8988T (cell line): Measurements from ENCODE around the gene TSFM.
"Not testable (repeated sequence)": the region's sequence is repeated elsewhere in the genome, so short reads cannot be mapped to it uniquely, and the experiment has no call there.

Source experiments
- DNase-seq: peaks from one replicate; pipeline ENCODE4 v3.0.0; 2011

The TSFM gene

GRCh38 chr12:57765003-57765697 lies 17.4 kb upstream of the TSFM start:
- no peak for DNase-seq

- DNase-seq, result no peak
These were observed 16.7 kb upstream of the TSFM start for GRCh38 chr12:57765698-57766463.

- DNase-seq, result no peak
These were observed 15.9 kb upstream of the TSFM start, which contains the start of gene CYP27B1 for GRCh38 chr12:57766464-57767304. Gene CYP27B1, minus strand, starts transcription at chr12:57767078. Its CDS starts 37 bp downstream, at chr12:57767041.

DNA sequence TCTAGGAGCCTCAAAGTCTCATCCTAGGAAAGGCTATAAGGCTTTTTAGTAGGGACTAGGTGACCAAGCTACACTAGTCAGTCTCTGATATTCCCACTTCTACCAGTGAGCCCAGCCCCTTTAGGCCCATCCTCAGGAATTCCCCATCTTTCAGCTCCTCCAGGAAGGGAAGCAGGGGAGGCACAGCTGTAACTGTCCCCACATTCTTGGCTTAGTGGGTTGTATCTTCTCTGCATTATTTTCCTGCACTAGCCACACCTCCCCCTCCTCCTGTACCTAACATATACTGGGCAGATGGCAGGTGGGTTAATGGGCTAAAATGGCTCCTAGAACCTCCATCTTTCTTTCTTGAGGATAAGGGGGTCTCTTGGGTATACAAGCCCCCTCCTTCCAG lies 15.3 kb upstream of the TSFM start:
- DNase-seq, result no peak

DNA sequence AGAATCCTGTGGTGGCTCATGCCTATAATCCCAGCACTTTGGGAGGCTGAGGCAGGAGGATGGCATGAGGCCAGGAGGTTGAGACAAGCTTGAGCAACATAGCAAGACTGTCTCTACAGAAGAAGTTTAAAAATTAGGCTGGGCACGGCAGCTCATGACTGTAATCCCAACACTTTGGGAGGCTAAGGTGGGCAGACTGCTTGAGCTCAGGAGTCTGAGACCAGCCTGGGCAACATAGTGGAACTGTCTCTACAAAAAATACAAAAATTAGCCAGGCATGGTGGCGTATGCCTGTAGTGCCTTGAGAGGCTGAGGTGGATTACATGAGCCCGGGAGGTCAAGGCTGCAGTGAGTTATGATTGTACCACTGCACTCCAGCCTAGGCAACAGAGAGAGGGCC lies 14.7 kb upstream of the TSFM start:
- DNase-seq, result no peak

DNA sequence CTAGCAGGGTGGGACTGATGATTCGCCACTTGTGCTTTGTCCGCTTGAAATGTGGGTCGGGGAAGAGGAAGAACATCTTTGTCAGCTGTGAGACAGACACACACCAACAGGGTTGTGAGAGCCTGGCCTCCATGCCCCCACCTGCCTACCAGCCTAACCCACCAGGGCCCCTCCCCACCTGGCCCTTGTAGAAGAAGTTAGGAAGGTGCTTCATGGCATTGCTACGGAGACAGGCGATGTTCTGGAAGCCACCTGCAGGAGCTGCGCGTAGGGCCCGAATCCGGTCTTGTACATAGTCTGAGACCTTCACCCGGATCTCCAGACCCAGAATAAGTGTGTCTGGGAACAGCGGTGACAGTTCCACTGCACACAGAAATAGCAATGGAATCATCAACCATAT lies 13.0 kb upstream of the TSFM start:
- DNase-seq, result no peak

DNA sequence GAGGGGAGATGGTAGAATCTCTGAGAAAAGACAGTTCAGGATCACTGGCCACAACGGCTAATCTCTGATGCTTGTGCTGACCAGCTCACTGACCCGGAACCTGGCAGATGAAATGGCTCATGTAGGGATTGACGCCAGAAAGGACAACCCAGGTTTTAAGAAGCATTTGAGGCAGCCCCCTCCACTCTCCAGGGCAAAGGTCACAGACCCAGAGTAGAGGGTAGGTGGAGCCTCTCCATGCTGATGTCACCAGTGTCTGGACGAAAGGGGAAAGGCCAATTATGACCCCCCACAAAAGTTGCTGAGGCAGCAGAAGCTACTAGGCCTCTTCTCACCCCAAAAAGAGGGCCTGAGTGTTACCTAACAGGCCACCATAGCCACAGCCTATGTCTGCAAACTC lies 11.9 kb upstream of the TSFM start:
- no peak for DNase-seq

DNA sequence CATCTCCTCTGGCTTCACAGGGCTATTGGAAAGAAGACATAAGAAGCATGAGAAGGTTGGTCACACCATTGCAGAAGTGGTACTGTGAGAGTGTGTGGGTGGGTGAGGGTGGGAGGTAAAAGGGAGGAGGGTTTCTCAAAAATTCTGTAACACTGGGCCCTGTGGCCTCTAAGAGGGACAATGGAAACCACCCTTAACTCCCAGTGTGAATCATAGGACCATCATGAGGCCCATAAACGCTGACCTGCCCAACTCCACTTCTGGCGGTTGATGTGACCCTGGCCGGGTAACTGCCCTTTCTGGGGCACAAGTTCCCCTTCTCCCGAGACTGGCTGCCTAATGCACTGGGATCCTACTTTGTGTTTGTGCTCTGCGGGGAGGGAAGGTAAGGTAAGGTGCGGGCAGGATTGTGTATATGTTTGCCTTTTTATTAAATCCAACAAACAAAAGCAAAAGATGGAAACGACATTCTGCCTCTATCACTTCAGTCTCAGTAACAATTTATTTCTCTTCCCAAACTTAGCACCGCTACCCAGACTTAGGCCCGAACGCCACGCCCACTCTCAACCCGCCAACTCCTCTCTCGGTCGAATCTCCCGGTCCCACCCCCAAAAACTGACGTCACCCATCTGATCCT lies 11.2 kb upstream of the TSFM start:
- DNase-seq, result peak; percentile 83

DNA sequence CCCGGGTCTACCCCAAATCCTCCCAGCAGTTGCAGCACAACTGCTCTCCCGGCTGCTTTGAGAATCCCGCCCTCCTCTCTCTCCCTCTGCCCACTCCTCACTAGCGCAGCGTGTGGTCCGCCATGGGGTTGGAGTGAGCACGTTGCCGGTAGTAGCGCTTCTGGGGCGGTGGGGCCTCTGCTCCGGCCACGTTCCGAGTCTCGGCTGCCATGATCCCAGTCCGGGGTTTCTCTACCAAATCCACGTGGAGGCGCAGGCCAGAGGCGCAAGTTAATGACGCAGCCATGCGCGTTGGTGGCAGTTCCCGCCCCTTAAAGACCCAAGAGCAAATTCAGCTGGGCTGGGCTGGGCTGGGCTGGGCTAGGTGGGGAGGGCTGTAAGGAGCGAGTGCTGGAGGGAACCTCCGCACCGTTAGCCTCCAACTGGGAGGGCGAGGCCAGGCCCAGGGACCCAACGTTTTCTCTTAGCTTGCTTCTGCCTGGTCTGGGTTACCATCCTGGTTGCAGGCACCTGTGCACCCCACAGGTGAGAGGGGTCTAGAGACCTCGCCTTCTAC lies 10.6 kb upstream of the TSFM start, which contains the start of gene METTL1:
TSS of gene METTL1 (minus strand) at position 233 of the 556 bp plus-strand sequence. CDS start at position 211, 22 bp downstream.
- DNase-seq, result peak; percentile 85

DNA sequence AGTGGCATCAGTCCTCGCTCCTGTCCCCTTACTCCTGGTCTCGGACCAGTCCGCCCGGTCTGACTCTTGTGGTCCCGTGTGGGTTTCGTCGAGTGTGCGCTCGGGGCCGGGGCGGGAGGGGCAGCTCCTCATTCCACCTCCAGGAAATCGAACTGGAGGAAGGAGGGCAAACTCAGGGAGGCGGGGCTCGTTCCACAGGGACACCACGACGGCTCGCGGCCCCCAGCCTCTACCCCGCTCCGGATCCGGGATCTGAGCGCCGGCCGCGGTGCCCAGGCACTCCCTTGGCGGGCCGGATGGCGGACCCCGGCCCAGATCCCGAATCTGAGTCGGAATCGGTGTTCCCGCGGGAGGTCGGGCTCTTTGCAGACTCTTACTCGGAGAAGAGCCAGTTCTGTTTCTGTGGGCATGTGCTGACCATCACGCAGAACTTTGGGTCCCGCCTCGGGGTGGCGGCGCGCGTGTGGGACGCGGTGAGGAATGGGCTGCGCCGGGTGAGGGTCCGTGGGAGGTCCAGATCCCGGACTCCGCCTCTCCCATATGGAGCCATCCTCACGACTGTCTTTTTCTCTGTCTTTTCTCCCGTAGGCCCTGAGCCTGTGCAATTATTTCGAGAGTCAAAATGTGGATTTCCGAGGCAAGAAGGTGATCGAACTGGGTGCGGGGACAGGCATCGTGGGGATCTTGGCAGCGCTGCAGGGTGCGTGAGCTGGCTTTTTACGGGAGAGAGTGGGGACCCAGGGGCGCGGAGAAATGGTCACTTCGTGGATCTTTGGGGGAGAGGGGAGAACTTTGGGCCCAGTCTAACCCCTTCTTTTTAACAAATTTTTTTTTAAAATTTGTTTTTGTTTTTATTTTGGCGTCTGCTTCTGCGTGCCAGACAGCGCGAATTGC lies 9.9 kb upstream of the TSFM start, which contains the start of gene EEF1AKMT3:
TSS of gene EEF1AKMT3 (plus strand) at position 186 of the 894 bp plus-strand sequence. CDS start at position 297, 111 bp downstream.
- no peak for DNase-seq

DNA sequence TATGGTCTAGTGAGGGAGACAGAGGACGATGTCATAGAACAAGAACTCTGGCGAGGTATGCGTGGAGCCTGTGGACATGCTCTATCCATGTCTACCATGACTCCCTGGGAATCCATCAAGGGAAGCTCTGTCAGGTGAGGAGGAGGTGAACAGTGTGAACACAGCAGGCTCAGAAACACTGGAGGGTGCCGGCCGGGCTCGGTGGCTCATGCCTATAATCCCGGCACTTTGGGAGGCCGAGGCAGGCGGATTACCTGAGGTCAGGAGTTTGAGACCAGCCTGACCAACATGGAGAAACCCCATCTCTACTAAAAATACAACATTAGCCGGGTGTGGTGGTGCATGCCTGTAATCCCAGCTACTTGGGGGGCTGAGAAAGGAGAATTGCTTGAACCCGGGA lies 8.0 kb upstream of the TSFM start:
- not testable (repeated sequence) for DNase-seq

- DNase-seq, result no peak
These were observed 7.5 kb upstream of the TSFM start for GRCh38 chr12:57775044-57775443.

DNA sequence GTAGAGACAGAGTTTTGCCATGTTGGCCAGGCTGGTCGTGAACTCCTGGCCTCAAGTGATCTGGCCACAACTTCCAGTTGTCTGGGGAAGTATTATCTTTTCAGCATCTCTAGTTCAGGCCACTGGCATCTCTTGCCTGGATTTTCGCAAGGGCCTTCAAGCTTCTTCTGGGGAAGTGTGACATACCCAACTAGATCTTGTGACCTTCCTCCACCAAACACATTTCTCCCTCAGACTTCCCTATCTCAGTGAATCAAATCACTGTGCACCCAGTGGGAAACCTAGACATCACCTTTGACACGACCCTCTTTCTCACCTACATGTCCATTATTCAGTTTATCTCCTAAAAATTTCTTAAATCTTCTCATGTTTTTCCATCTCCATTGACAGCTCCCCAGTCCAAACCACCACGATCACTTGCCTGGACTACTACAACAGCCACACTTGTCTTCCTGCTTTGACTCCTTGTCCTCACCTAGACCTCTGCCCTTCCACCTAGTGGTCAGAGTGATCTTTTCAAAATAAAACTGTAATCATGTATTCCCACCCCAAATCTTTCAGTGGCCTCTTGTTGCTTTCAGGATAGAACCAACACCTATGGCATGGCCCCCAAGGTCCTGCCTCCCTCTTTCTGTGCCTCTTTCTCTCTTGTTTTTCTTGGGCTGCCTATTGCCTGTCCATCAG lies 6.9 kb upstream of the TSFM start:
- DNase-seq, result no peak

- no peak for DNase-seq
These were observed 6.4 kb upstream of the TSFM start for GRCh38 chr12:57776247-57776587.

DNA sequence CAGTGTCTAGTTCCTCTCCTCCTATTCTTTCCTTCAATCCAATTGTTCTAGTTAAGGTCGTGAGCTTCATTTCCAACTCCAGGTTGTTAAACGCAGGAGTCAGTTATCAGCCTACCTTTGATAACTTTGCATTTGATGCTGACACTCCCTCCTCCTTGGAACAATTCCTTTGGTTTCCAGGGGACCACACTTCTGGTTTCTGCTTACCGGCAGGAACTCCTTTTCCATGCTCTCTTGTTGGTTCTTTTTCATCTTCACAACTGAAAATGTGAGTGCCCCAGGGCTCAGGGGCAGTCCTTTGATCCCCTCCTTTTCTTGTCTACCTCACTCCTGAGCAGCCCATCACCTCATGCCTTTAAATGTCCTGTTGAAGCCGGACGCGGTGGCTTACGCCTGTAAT lies 5.2 kb upstream of the TSFM start:
- no peak for DNase-seq

- DNase-seq, result no peak
These were observed 4.7 kb upstream of the TSFM start for GRCh38 chr12:57777911-57778310.

GRCh38 chr12:57779736-57780135 lies 2.9 kb upstream of the TSFM start:
- DNase-seq, result no peak

DNA sequence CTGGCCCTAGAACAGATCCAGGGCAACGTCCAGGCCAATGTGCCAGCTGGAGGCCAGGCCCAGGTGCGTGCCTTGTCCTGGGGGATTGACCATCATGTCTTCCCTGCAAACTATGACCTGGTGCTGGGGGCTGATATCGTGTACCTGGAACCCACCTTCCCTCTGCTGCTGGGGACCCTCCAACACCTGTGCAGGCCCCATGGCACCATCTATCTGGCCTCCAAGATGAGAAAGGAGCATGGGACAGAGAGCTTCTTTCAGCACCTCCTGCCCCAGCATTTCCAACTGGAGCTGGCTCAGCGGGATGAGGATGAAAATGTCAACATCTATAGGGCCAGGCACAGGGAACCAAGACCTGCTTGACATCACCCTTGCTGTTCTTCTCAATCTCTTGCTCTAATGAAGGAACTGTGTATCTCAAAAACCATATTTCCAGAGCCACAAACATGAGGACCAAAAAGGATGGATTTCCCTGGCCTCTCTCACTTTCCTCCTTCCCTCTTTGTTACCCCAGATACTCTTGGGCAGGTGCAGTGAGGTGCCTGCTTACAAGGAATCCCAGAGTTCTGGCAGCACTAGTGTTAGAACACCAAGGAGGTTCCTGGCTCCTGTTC lies 2.2 kb upstream of the TSFM start:
- DNase-seq, result no peak

- no peak for DNase-seq
These were observed 1.3 kb upstream of the TSFM start for GRCh38 chr12:57781244-57781643.

DNA sequence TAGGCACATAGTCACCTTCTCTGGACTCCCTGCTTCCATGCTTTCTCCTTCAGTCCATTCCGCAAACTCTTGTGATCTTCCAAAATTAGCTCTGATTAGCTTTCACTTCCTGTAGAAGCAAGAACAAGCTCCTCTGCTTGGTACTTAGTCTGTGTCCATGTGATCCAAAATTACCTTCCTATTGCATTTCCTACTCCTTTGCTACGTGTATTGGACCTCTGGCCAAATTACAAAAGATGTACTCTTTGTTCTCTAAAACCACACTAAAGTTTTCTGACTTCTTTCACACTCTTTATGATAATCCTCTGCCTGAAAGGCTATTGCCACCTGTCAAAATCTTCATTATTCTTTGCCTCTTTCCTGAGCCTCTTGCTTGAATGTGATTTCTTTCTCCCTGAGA lies 786 bp upstream of the TSFM start:
- no peak for DNase-seq

DNA sequence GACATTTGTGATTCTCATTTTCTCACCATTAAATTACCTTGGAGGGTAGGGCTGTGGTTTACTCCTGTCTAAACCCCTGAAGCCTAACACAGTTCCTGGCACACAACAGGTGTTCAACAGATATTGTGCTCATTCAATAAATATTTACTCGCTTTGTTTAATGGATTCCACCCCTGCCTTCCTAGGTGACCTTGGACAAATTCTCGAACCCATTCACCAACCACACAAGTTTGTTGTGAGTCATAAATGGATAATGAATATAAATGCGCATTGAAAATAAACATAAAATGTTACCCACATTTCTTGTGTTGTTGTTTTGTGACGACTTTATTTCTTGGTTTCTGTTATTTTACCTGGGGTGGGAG lies 362 bp upstream of the TSFM start:
- DNase-seq, result no peak
